Kidney epithelial cell (primary cell): ENCODE data around the gene BRWD1. TPM values are rescaled to one million over a fixed set of nuclear protein-coding genes. Genes with fewer than 3 reads are reported as not detected.

ENCODE experiments used
- DNase-seq: peaks from one replicate; pipeline ENCODE4 v3.0.0-alpha.2; 2010; ENCODE audit warnings: low read depth
- H3K27me3 ChIP-seq: 2 replicates; pipeline ENCODE4 v1.6.0; 2011; ENCODE audit warnings: low read length; ENCODE audit not compliant: control insufficient read depth, insufficient read depth
- H3K36me3 ChIP-seq: 2 replicates; pipeline ENCODE4 v1.5.1; 2011; ENCODE audit warnings: low read length; ENCODE audit not compliant: control insufficient read depth, insufficient read depth
- H3K4me3 ChIP-seq: 2 replicates; pipeline ENCODE4 v1.5.1; 2011; ENCODE audit warnings: low read depth, mild to moderate bottlenecking, control low read depth, low read length
- CTCF ChIP-seq: IDR thresholded peaks from 2 replicates; pipeline ENCODE4 v1.5.1; 2011; ENCODE audit warnings: mild to moderate bottlenecking, moderate library complexity, low read length, control low read depth, inconsistent platforms; ENCODE audit not compliant: insufficient read depth, poor library complexity, severe bottlenecking
- total RNA-seq: library from RNA; depleted of rRNA; stranded (reverse); fragments of >200 nt; gene quantifications from 2 replicates; pipeline ENCODE4 v1.2.3, GENCODE V29; 2015

BRWD1 gene
- total RNA-seq, 1 donor from 2014 or later: 26.3 TPM

GRCh38 chr21:39216290-39216689, 97.1 kb downstream of the BRWD1 start:
- H3K4me3 ChIP-seq: no peak overlapping the region
- H3K36me3 ChIP-seq: no peaks in the 10 kb centered on the region
- TF ChIP-seq CTCF: no peak
- H3K27me3 ChIP-seq: no peaks in the 10 kb centered on the region
- DNase-seq: no peak

GRCh38 chr21:39215078-39215477, 98.4 kb downstream of the BRWD1 start:
- DNase-seq: no peak
- TF ChIP-seq CTCF: no peak
- Histone ChIP-seq H3K36me3 (no peaks in the 10 kb centered on the region), H3K27me3 (no peaks in the 10 kb centered on the region), H3K4me3 (no peak overlapping the region)

GRCh38 chr21:39209334-39209688, 104.1 kb downstream of the BRWD1 start:
- no peak for DNase-seq
- no peak for TF ChIP-seq CTCF
- H3K27me3 ChIP-seq: no peaks in the 10 kb centered on the region
- H3K4me3 ChIP-seq: no peak overlapping the region
- peaks cover 2% of the 10 kb centered on the region for H3K36me3 ChIP-seq

- Histone ChIP-seq H3K27me3 (no peaks in the 10 kb centered on the region), H3K36me3 (peaks cover 2% of the 10 kb centered on the region), H3K4me3 (no peak overlapping the region)
- DNase-seq: no peak
- TF ChIP-seq CTCF: no peak
Observed at GRCh38 chr21:39208624-39209333, 104.7 kb downstream of the BRWD1 start.

- H3K36me3 ChIP-seq: peaks cover 3% of the 10 kb centered on the region
- TF ChIP-seq CTCF: peak; percentile 19
- H3K27me3 ChIP-seq: no peaks in the 10 kb centered on the region
Observed at GRCh38 chr21:39204134-39204533, 109.3 kb downstream of the BRWD1 start.

GRCh38 chr21:39198800-39199199, 114.6 kb downstream of the BRWD1 start:
- no peaks in the 10 kb centered on the region for H3K27me3 ChIP-seq
- DNase-seq: no peak
- no peak for TF ChIP-seq CTCF
- H3K36me3 ChIP-seq: peaks cover 1% of the 10 kb centered on the region
- no peak overlapping the region for H3K4me3 ChIP-seq

More at GRCh38 chr21:39204134-39204533, 109.3 kb downstream of the BRWD1 start:
- H3K4me3 ChIP-seq: no peak overlapping the region
- DNase-seq: no peak
